ENCODE results near the gene NSL1.
A peak's percentile ranks its signal among the peaks of the same experiment; 100 is the strongest.

Gene NSL1

GRCh38 chr1:212703991-212704564 lies 87.5 kb downstream of the NSL1 start:
- no peak for DNase-seq (ENCODE audit: low read depth in 2 of 2)

- DNase-seq (ENCODE audit: low read depth in 2 of 2): no peak
Measured at GRCh38 chr1:212702672-212703071, 88.9 kb downstream of the NSL1 start.

GRCh38 chr1:212701910-212702309 lies 89.7 kb downstream of the NSL1 start:
- no peak for DNase-seq (ENCODE audit: low read depth in 2 of 2)

GRCh38 chr1:212700892-212701819 lies 90.4 kb downstream of the NSL1 start:
- peak; percentile 12 to 23 for DNase-seq (ENCODE audit: low read depth in 2 of 2)

GRCh38 chr1:212700223-212700891 lies 91.2 kb downstream of the NSL1 start:
- DNase-seq (ENCODE audit: low read depth in 2 of 2): peak; percentile 35 to 69

GRCh38 chr1:212699625-212700222 lies 91.9 kb downstream of the NSL1 start, which contains the start of gene BATF3:
Gene BATF3 (minus strand): TSS chr1:212699840. CDS start chr1:212699762, 78 bp downstream.
- peak in 1 of 2 donors; percentile 72 for DNase-seq (ENCODE audit: low read depth in 2 of 2)

- DNase-seq (ENCODE audit: low read depth in 2 of 2): peak in 1 of 2 donors; percentile 11
Measured at GRCh38 chr1:212699104-212699624, 92.4 kb downstream of the NSL1 start.

GRCh38 chr1:212698467-212699103 lies 93.0 kb downstream of the NSL1 start:
- no peak for DNase-seq (ENCODE audit: low read depth in 2 of 2)

- no peak for DNase-seq (ENCODE audit: low read depth in 2 of 2)
Measured at GRCh38 chr1:212696721-212697331, 94.8 kb downstream of the NSL1 start.

GRCh38 chr1:212692774-212693644 lies 98.6 kb downstream of the NSL1 start:
- DNase-seq (ENCODE audit: low read depth in 2 of 2): no peak

- DNase-seq (ENCODE audit: low read depth in 2 of 2): no peak
Measured at GRCh38 chr1:212691561-212692071, 100.0 kb downstream of the NSL1 start.

GRCh38 chr1:212690816-212691403 lies 100.7 kb downstream of the NSL1 start:
- DNase-seq (ENCODE audit: low read depth in 2 of 2): no peak

- DNase-seq (ENCODE audit: low read depth in 2 of 2): no peak
Measured at GRCh38 chr1:212689758-212690529, 101.6 kb downstream of the NSL1 start.

GRCh38 chr1:212689196-212689725 lies 102.3 kb downstream of the NSL1 start:
- DNase-seq (ENCODE audit: low read depth in 2 of 2): no peak

GRCh38 chr1:212688341-212689047 lies 103.1 kb downstream of the NSL1 start:
- no peak for DNase-seq (ENCODE audit: low read depth in 2 of 2)

- DNase-seq (ENCODE audit: low read depth in 2 of 2): no peak
Measured at GRCh38 chr1:212687811-212688210, 103.8 kb downstream of the NSL1 start.

GRCh38 chr1:212686591-212686990 lies 105.0 kb downstream of the NSL1 start:
- DNase-seq (ENCODE audit: low read depth in 2 of 2): no peak

GRCh38 chr1:212686069-212686468 lies 105.5 kb downstream of the NSL1 start:
- DNase-seq (ENCODE audit: low read depth in 2 of 2): no peak
